ENCODE results near the gene C16orf87. TPM values are rescaled to one million over a fixed set of nuclear protein-coding genes. Genes with fewer than 3 reads are reported as not detected.

Gene C16orf87
- total RNA-seq, 1 experiment from 2014 or later = 7.8 TPM

GRCh38 chr16:46775214-46775613, 55.8 kb downstream of the C16orf87 start:
- H3K4me1 ChIP-seq (replicated peaks; ENCODE audit: insufficient read depth) = peaks cover 3% of the 10 kb centered on the region; the same call in 1 of the 2 replicates
- H4K20me1 ChIP-seq (ENCODE audit: insufficient read depth) = no peaks in the 10 kb centered on the region
- ChIA-PET CTCF (no interaction called here), POLR2A (ENCODE audit: unreplicated experiment) (no interaction called here)
- H3F3A ChIP-seq (ENCODE audit: insufficient read depth, low read depth) = no peaks in the 10 kb centered on the region
- H3K4me2 ChIP-seq = no peak overlapping the region
- no TSS peak for BruUV-seq (replicated peaks)
- intact Hi-C loops (cut with micrococcal nuclease; ENCODE audit: unreplicated experiment) = no loop called here
- no peaks in the 10 kb centered on the region for H3K27me3 ChIP-seq (ENCODE audit: insufficient read depth, low read depth)
- no peaks in the 10 kb centered on the region for H3K9me2 ChIP-seq (ENCODE audit: insufficient read depth)
- no peak overlapping the region for H3K4me3 ChIP-seq
- DNase-seq = no peak
- H3K27ac ChIP-seq = no peak overlapping the region
- TF ChIP-seq EZH2 (IDR thresholded peaks at IDR 0.05; ENCODE audit: low read depth) (no peak), CTCF (conservative IDR thresholded peaks at IDR 0.05) (no peak)
- no peaks in the 10 kb centered on the region for H3K36me3 ChIP-seq (ENCODE audit: low read depth)
- no peaks in the 10 kb centered on the region for H3K79me2 ChIP-seq (ENCODE audit: low read depth)
- no peaks in the 10 kb centered on the region for H3K9me3 ChIP-seq (ENCODE audit: insufficient read depth, low read depth)
- H2AFZ ChIP-seq = no peak overlapping the region; the same call in 1 of the 2 replicates

- H3K4me3 ChIP-seq = no peak overlapping the region
- CTCF ChIA-PET = no interaction called here
- no TSS peak for BruUV-seq (replicated peaks)
Observed at GRCh38 chr16:46774743-46775177, 56.2 kb downstream of the C16orf87 start.

DNA sequence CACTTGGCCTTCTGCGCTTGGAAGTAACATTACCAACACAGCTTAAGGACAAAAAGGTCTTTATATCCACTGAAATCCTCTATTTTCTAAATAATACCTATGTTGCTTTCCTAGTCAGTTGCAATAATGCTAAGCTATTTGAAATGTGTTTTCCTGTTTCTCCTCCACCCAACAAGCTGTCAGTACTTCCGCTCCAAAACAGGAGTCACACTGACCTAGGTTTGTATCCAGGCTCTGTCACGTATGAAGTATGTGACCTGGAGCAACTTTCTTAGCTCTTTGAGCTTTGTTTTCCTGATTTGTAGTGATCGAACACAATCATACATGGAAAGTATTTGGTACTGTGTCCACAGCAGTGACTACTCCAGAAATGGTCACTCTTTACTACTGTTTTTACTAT, 58.5 kb downstream of the C16orf87 start:
- Histone ChIP-seq H2AFZ (no peak overlapping the region), H3K36me3 (ENCODE audit: low read depth) (no peaks in the 10 kb centered on the region), H3K4me1 (replicated peaks; ENCODE audit: insufficient read depth) (peaks cover 18% of the 10 kb centered on the region), H4K20me1 (ENCODE audit: insufficient read depth) (no peaks in the 10 kb centered on the region), H3K79me2 (ENCODE audit: low read depth) (no peaks in the 10 kb centered on the region), H3K9me2 (ENCODE audit: insufficient read depth) (no peaks in the 10 kb centered on the region), H3K9me3 (ENCODE audit: insufficient read depth, low read depth) (no peaks in the 10 kb centered on the region), H3K4me3 (no peak overlapping the region), H3K27ac (no peak overlapping the region), H3K27me3 (ENCODE audit: insufficient read depth, low read depth) (no peaks in the 10 kb centered on the region), H3K4me2 (no peak overlapping the region), H3F3A (ENCODE audit: insufficient read depth, low read depth) (peaks cover 5% of the 10 kb centered on the region; the same call in 1 of the 2 replicates)
- TF ChIP-seq EZH2 (IDR thresholded peaks at IDR 0.05; ENCODE audit: low read depth) (no peak), CTCF (conservative IDR thresholded peaks at IDR 0.05) (no peak)
- no TSS peak for BruUV-seq (replicated peaks)
- intact Hi-C loops (cut with micrococcal nuclease; ENCODE audit: unreplicated experiment) = no loop called here
- ChIA-PET CTCF (no interaction called here), POLR2A (ENCODE audit: unreplicated experiment) (interaction anchor here (0.7 kb wide), 1 partner anchor 739 kb away, joined by 7 read pairs; no protein-coding TSS in a partner anchor)
- DNase-seq = no peak

More at GRCh38 chr16:46774743-46775177, 56.2 kb downstream of the C16orf87 start:
- H2AFZ ChIP-seq = no peak overlapping the region
- H3K79me2 ChIP-seq (ENCODE audit: low read depth) = no peaks in the 10 kb centered on the region
- H3K4me1 ChIP-seq (replicated peaks; ENCODE audit: insufficient read depth) = peaks cover 7% of the 10 kb centered on the region
- no peaks in the 10 kb centered on the region for H3K36me3 ChIP-seq (ENCODE audit: low read depth)
- peaks cover under 1% of the 10 kb centered on the region; the same call in 1 of the 2 replicates for H3F3A ChIP-seq (ENCODE audit: insufficient read depth, low read depth)
- no peak overlapping the region for H3K27ac ChIP-seq
- POLR2A ChIA-PET (ENCODE audit: unreplicated experiment) = no interaction called here
- H3K4me2 ChIP-seq = no peak overlapping the region
- no peaks in the 10 kb centered on the region for H3K9me3 ChIP-seq (ENCODE audit: insufficient read depth, low read depth)
- DNase-seq = no peak
- no peaks in the 10 kb centered on the region for H4K20me1 ChIP-seq (ENCODE audit: insufficient read depth)
- TF ChIP-seq CTCF (conservative IDR thresholded peaks at IDR 0.05) = no peak
- TF ChIP-seq EZH2 (IDR thresholded peaks at IDR 0.05; ENCODE audit: low read depth) = no peak
- no peaks in the 10 kb centered on the region for H3K27me3 ChIP-seq (ENCODE audit: insufficient read depth, low read depth)
- intact Hi-C loops (cut with micrococcal nuclease; ENCODE audit: unreplicated experiment) = no loop called here
- H3K9me2 ChIP-seq (ENCODE audit: insufficient read depth) = no peaks in the 10 kb centered on the region

Measured in PC-9 (cell line).